AG04450 (cell line): Measurements from ENCODE around the gene MTURN. TPM values are rescaled to one million over a fixed set of nuclear protein-coding genes. Genes with fewer than 3 reads are reported as not detected.

Experiments
- CTCF ChIA-PET: fragments of 300-600, 350-600 bp; formaldehyde crosslinking; extraction: SDS; loops from one replicate; lab custom pipeline; 2022; ENCODE audit warnings: antibody characterized with exemption, inconsistent platforms; lab: Charles Lee
- POLR2A ChIA-PET: fragments of 350-600 bp; formaldehyde crosslinking; extraction: SDS; loops from one replicate; lab custom pipeline; 2021; ENCODE audit warnings: antibody characterized with exemption, inconsistent platforms; lab: Yijun Ruan, JAX
- DNase-seq: peaks from one replicate; pipeline ENCODE4 v3.0.0-alpha.2; 2011; ENCODE audit warnings: low read depth, low spot score
- H3K27ac ChIP-seq: one replicate; pipeline ENCODE4 v1.5.1; 2012; ENCODE audit warnings: low read depth, low read length, control low read depth
- H3K27me3 ChIP-seq: one replicate; pipeline ENCODE4 v1.6.0; 2012; ENCODE audit warnings: low read length; ENCODE audit not compliant: control insufficient read depth, insufficient read depth
- H3K4me3 ChIP-seq: 2 replicates; pipeline ENCODE4 v1.5.1; 2011; ENCODE audit warnings: mild to moderate bottlenecking, low read depth, low read length, control low read depth
- H3K9me3 ChIP-seq: 2 replicates; pipeline ENCODE4 v1.5.1; 2012; ENCODE audit warnings: low read length; ENCODE audit not compliant: control insufficient read depth, insufficient read depth
- polyA plus RNA-seq: library from polyadenylated mRNA; depleted of rRNA; stranded (reverse); fragments of >200 nt; gene quantifications from 2 replicates; pipeline ENCODE4 v1.2.3, GENCODE V29; 2011
- TF ChIP-seq, protein P1 (sequence below): IDR thresholded peaks from 2 replicates; pipeline ENCODE4 v1.5.1; 2011; ENCODE audit warnings: low read depth, low read length, control low read depth, inconsistent platforms

Gene MTURN
- polyA plus RNA-seq, 1 experiment, result 6.7 TPM

- no peaks in the 10 kb centered on the region for H3K9me3 ChIP-seq
- TF ChIP-seq, protein P1, sequence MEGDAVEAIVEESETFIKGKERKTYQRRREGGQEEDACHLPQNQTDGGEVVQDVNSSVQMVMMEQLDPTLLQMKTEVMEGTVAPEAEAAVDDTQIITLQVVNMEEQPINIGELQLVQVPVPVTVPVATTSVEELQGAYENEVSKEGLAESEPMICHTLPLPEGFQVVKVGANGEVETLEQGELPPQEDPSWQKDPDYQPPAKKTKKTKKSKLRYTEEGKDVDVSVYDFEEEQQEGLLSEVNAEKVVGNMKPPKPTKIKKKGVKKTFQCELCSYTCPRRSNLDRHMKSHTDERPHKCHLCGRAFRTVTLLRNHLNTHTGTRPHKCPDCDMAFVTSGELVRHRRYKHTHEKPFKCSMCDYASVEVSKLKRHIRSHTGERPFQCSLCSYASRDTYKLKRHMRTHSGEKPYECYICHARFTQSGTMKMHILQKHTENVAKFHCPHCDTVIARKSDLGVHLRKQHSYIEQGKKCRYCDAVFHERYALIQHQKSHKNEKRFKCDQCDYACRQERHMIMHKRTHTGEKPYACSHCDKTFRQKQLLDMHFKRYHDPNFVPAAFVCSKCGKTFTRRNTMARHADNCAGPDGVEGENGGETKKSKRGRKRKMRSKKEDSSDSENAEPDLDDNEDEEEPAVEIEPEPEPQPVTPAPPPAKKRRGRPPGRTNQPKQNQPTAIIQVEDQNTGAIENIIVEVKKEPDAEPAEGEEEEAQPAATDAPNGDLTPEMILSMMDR, result no peak
- CTCF ChIA-PET, result interaction anchor here (0.6 kb wide), 1 partner anchor 145 kb away, joined by 3 read pairs; no protein-coding TSS in a partner anchor
- POLR2A ChIA-PET, result no interaction called here
- DNase-seq, result no peak
- no peak overlapping the region for H3K27ac ChIP-seq
- H3K27me3 ChIP-seq, result no peaks in the 10 kb centered on the region
- H3K4me3 ChIP-seq, result no peak overlapping the region
Observed at GRCh38 chr7:30148951-30149459, 14.2 kb downstream of the MTURN start.

DNA sequence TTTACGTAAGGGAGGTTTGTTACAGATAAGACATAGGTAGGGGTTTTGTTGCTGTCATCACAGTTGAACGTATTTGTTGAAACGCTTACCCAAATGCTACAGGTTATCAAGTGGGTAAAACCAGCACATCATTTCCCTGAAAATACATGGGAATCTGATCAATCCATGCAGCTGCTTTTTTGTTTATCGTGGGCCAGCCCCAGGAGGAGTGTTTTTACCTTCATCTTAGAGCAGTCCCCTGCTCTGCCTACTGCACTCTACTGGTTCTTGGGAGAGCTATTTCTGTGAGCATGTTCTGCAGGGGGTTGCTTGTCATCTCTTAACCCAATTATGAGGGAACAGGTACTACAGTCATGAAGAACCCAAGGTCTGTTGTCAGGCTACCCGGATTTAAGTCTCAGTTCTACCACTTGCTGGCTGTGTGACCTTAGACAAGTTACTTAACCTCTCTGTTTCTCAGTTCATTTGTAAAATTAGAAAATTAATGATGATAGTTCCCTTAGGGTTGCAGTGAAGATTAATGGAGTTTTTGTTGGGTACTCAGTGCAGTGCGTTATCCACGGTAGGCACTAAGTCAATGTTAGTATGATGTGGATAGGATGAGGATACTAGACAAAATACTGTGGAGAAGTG lies 15.0 kb downstream of the MTURN start:
- ChIA-PET CTCF (no interaction called here), POLR2A (no interaction called here)
- no peak for DNase-seq
- Histone ChIP-seq H3K27me3 (no peaks in the 10 kb centered on the region), H3K9me3 (no peaks in the 10 kb centered on the region), H3K4me3 (no peak overlapping the region), H3K27ac (no peak overlapping the region)
- TF ChIP-seq, protein P1, result no peak

GRCh38 chr7:30150711-30151110 lies 15.9 kb downstream of the MTURN start:
- TF ChIP-seq, protein P1, result no peak
- H3K9me3 ChIP-seq, result no peaks in the 10 kb centered on the region
- H3K27ac ChIP-seq, result no peak overlapping the region
- no peak overlapping the region for H3K4me3 ChIP-seq
- H3K27me3 ChIP-seq, result no peaks in the 10 kb centered on the region
- POLR2A ChIA-PET, result no interaction called here
- CTCF ChIA-PET, result no interaction called here
- DNase-seq, result no peak

DNA sequence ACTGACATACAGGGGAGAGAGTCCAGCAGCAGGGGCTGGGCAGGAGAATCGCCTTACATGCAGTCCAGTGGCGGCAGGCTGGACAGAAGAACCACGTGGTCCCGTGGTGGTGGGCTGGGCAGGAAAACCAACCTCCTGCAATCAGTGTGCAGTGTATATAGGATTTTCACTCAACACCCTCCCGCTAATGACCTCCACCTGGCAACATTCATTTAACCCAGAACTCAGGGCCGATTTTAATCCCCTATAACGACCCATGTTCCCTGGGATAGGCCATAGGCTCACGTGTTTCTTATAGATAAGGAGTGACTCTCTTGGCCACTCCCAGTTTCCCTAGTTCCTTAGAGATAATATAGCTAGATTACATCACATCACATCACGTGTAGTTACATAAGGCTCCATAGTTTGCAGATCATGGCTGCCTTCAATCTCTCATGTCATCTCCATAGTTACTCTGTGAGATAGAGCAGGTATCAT lies 19.4 kb downstream of the MTURN start:
- CTCF ChIA-PET, result no interaction called here
- H3K4me3 ChIP-seq, result no peak overlapping the region
- POLR2A ChIA-PET, result no interaction called here
- TF ChIP-seq, protein P1, result no peak
- H3K9me3 ChIP-seq, result no peaks in the 10 kb centered on the region
- H3K27me3 ChIP-seq, result no peaks in the 10 kb centered on the region
- no peak overlapping the region for H3K27ac ChIP-seq
- DNase-seq, result no peak

- Histone ChIP-seq H3K27me3 (no peaks in the 10 kb centered on the region), H3K4me3 (no peak overlapping the region), H3K9me3 (no peaks in the 10 kb centered on the region), H3K27ac (no peak overlapping the region)
- TF ChIP-seq, protein P1, result no peak
- POLR2A ChIA-PET, result no interaction called here
- CTCF ChIA-PET, result no interaction called here
- no peak for DNase-seq
Observed at GRCh38 chr7:30155481-30155880, 20.7 kb downstream of the MTURN start.
